AG20443 (cell line): ENCODE results near the gene UMAD1.

Experiments used
- DNase-seq: peaks from one replicate; pipeline ENCODE4 v3.0.0; 2012; ENCODE audit warnings: low spot score, mixed read lengths

The UMAD1 gene

GRCh38 chr7:7764520-7765396 is 124.2 kb downstream of the UMAD1 start:
- DNase-seq, result no peak

- no peak for DNase-seq
Observed at GRCh38 chr7:7765422-7765821, 124.9 kb downstream of the UMAD1 start.

GRCh38 chr7:7766671-7767070 is 126.1 kb downstream of the UMAD1 start:
- DNase-seq, result no peak

GRCh38 chr7:7768977-7769709 is 128.6 kb downstream of the UMAD1 start:
- DNase-seq, result no peak

GRCh38 chr7:7769710-7770627 is 129.4 kb downstream of the UMAD1 start:
- peak; percentile 26 for DNase-seq

- DNase-seq, result no peak
Observed at GRCh38 chr7:7771452-7771851, 130.9 kb downstream of the UMAD1 start.

- DNase-seq, result no peak
Observed at GRCh38 chr7:7772397-7772821, 131.9 kb downstream of the UMAD1 start.

- no peak for DNase-seq
Observed at GRCh38 chr7:7773334-7774309, 133.1 kb downstream of the UMAD1 start.

GRCh38 chr7:7779888-7780287 is 139.3 kb downstream of the UMAD1 start:
- DNase-seq, result no peak

GRCh38 chr7:7783001-7783400 is 142.4 kb downstream of the UMAD1 start:
- DNase-seq, result no peak

- no peak for DNase-seq
Observed at GRCh38 chr7:7785344-7785973, 144.9 kb downstream of the UMAD1 start.

GRCh38 chr7:7786595-7786994 is 146.0 kb downstream of the UMAD1 start:
- DNase-seq, result no peak

- DNase-seq, result no peak
Observed at GRCh38 chr7:7789551-7789988, 149.0 kb downstream of the UMAD1 start.

GRCh38 chr7:7790041-7790741 is 149.6 kb downstream of the UMAD1 start:
- no peak for DNase-seq

GRCh38 chr7:7791523-7791922 is 151.0 kb downstream of the UMAD1 start:
- peak; percentile 43 for DNase-seq

GRCh38 chr7:7792056-7792455 is 151.5 kb downstream of the UMAD1 start:
- DNase-seq, result peak; percentile 24

- no peak for DNase-seq
Observed at GRCh38 chr7:7793249-7793648, 152.7 kb downstream of the UMAD1 start.

- peak; percentile 63 for DNase-seq
Observed at GRCh38 chr7:7793921-7794320, 153.4 kb downstream of the UMAD1 start.

- no peak for DNase-seq
Observed at GRCh38 chr7:7795203-7795602, 154.7 kb downstream of the UMAD1 start.

GRCh38 chr7:7795630-7796121 is 155.1 kb downstream of the UMAD1 start:
- DNase-seq, result peak; percentile 18
